GM18511 (cell line): ENCODE data around the gene EFS.
"Not testable (repeated sequence)": the region's sequence is repeated elsewhere in the genome, so short reads cannot be mapped to it uniquely, and the experiment has no call there.

Experiments used
- ATAC-seq: cut with Tn5 transposase; IDR thresholded peaks from one replicate; pipeline ENCODE4 v1.9.1; 2021; ENCODE audit warnings: mild to moderate bottlenecking, moderate library complexity; ENCODE audit not compliant: unreplicated experiment

Gene EFS

DNA sequence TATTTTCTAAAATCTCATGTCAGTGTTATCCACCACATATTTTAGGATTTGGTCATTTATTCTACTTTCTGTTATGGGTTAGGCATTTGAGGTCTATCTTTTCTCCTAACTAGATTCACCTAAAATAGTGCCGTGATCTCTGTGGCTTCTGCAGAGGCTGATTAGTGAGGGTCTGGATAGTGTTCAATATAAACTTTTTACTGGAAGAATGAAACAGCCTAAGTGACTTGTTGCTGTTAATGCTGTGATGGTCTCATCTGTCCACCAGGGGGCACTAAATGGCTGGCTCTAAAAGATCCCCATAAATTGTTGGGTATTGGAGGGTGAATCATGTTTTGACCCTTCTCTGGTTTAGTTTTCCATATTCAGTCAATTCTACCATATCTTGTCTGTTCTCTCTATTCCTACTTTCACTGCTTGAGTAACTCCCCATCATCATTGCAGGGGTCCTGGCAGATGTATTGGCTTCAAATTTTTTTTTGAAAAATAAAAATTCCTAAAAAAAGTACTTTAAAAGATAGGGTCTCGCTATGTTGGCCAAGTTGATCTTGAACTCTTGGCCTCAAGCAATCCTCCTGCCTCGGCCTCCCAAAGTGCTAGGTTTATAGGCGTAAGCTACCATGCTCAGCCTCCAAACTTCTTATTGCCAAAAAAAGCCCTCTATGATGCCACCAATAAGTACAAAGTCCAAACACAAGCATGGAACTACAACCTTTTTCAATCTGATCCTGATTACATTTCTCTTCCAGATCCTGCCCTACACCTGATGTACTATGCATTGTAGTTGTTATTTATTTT lies 36.8 kb downstream of the EFS start:
- ATAC-seq = no peak

DNA sequence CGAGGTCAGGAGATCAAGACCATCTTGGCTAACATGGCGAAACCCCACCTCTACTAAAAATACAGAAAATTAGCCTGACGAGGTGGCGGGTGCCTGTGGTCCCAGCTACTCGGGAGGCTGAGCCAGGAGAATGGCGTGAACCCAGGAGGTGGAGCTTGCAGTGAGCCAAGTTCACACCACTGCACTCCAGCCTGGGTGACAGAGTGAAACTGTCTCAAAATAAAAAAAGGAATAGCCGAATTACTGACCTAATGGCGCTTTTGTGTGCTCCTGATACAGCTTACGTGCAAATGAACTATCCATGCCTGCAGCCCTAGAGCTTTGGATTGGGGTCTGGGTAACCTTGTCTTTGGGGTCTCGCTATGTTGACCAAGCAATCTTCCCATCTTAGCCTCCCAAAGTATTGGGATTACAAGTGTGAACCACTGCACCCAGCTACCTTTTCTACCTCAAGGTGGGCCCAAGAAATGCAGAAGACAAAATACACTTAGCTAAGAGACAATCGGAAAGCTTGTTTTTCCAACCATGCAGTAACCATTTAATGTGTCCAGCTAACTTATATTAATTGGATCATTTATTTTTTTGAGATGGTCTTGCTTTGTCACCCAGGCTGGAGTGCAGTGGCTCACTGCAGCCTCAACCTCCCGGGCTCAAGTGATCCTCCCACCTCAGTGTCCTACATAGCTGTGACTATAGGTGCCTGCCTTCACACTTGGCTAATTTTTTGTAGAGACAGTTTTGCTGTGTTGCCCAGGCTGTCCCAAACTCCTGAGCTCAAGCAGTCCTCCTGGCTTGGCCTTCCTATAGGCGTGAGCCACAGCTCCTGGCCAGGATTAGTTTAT lies 38.3 kb downstream of the EFS start:
- ATAC-seq = no peak

DNA sequence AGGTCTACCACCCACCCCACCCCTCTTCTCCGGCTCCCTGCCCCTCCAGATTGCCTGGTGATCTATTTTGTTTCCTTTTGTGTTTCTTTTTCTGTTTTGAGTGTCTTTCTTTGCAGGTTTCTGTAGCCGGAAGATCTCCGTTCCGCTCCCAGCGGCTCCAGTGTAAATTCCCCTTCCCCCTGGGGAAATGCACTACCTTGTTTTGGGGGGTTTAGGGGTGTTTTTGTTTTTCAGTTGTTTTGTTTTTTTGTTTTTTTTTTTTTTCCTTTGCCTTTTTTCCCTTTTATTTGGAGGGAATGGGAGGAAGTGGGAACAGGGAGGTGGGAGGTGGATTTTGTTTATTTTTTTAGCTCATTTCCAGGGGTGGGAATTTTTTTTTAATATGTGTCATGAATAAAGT lies 39.2 kb downstream of the EFS start:
- ATAC-seq = not testable (repeated sequence)

DNA sequence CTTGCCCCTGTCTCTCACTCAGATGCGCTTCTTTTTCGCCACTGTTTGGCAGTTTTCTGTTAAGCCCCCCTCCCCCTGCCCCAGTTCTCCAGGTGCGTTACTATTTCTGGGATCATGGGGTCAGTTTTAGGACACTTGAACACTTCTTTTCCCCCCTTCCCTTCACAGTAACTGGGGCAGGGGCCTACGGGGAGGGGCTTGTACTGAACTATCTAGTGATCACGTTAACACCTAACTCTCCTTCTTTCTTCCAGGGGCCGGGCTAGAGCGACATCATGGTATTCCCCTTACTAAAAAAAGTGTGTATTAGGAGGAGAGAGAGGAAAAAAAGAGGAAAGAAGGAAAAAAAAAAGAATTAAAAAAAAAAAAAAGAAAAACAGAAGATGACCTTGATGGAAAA lies 40.0 kb downstream of the EFS start:
- ATAC-seq = no peak

DNA sequence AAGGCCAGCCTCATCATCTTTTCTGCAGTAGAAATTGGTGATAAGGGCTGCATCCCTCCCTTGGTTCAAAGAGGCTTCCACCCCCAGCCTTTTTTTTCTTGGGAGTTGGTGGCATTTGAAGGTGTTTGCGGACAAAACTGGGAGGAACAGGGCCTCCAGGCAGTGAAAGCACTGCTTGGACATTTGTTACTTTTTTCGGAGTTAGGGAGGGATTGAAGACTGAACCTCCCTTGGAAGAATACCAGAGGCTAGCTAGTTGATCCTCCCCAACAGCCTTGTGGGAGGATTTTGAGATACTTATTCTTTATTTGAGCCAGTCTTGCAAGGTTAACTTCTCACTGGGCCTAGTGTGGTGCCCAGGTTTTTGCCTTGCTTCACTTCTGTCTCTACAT lies 40.5 kb downstream of the EFS start:
- ATAC-seq = no peak

DNA sequence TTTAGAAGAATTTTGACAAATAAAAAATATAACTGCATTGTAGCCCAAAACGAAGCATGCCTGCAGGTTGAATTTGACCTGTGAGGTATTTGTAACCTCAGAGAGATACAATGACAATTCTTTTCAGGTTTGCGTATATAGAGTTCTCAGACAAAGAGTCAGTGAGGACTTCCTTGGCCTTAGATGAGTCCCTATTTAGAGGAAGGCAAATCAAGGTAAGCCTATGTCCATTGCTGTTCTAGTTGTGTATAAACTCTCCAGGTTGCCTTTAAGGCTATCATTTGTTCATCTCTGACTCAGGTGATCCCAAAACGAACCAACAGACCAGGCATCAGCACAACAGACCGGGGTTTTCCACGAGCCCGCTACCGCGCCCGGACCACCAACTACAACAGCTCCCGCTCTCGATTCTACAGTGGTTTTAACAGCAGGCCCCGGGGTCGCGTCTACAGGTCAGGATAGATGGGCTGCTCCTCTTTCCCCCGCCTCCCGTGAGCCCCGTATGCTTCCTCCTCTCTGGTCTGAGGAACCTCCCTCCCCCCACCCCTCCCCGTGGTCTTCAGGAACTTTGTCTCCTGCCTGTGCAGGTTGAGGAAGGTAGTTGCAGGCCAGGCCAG lies 41.0 kb downstream of the EFS start:
- ATAC-seq = no peak

DNA sequence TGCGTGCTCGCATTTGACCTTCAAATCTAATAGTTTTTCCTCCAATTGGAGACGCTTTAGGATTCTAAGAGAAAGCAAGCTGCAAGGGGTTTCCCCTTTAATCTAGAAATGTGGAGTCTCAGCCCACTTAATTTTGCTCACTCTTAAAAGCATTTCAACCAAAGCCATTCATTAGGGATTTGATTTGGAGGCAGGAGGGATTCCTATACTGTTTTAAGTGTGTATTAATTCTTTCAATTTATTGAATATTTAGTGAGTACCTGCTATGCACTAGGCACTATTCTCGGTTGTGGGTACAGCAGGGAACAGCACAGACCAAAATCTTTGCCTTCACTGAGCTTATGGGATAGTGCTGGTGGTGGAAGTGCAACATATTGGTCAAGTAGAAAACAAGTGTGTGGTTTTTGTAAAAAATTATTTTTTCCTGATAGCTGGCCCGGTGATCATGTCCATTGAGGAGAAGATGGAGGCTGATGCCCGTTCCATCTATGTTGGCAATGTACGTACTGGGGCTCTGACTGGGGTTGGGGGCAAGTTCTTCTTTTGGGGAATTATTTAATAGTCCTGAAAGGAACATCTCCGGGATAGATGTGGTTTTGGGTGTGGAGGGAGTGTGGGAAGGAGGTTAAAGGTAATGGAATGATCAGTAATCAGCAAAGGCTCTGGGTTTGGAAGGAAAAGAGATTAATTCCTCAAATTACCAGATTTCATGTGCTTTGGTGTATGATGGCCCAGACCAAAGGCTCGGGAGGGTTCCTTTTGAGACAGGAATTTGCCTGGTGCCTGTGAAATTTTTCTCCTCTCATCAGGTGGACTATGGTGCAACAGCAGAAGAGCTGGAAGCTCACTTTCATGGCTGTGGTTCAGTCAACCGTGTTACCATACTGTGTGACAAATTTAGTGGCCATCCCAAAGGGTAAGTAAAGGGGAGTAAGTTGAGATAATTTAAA lies 42.1 kb downstream of the EFS start:
- ATAC-seq = no peak

DNA sequence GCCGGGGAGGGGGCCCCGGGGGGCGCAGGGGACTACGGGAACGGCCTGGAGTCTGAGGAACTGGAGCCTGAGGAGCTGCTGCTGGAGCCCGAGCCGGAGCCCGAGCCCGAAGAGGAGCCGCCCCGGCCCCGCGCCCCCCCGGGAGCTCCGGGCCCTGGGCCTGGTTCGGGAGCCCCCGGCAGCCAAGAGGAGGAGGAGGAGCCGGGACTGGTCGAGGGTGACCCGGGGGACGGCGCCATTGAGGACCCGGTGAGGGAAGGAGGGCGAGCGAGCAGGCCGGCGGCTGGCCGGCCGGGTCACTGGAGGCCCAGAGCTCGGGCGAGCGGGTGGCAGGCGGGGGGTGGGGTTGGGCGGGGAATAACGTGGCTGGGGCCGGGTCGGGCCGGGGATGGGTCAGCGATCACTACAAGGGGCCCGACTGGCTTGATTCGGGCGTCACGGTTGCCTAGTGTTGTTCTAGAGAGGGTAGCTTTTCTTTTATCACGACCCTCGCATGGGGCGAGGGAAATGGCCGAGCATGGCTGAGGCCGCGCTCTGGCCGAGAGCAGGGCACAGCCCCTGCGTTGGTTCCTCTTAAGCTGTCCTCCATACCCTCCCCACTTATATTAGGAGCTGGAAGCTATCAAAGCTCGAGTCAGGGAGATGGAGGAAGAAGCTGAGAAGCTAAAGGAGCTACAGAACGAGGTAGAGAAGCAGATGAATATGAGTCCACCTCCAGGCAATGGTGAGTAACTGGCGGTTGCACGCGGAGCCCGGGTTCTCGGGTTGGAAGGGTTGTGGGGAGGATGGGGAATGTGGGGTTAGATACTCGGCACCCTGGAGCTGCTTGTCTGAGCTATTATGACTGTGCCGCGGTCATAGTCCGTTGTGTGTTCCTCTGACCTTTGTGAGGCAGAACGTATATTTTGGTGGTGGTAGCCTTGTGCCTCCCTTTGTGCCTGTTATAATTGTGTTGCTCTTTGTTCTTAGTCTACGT lies 43.1 kb downstream of the EFS start:
- ATAC-seq = peak; percentile 23

DNA sequence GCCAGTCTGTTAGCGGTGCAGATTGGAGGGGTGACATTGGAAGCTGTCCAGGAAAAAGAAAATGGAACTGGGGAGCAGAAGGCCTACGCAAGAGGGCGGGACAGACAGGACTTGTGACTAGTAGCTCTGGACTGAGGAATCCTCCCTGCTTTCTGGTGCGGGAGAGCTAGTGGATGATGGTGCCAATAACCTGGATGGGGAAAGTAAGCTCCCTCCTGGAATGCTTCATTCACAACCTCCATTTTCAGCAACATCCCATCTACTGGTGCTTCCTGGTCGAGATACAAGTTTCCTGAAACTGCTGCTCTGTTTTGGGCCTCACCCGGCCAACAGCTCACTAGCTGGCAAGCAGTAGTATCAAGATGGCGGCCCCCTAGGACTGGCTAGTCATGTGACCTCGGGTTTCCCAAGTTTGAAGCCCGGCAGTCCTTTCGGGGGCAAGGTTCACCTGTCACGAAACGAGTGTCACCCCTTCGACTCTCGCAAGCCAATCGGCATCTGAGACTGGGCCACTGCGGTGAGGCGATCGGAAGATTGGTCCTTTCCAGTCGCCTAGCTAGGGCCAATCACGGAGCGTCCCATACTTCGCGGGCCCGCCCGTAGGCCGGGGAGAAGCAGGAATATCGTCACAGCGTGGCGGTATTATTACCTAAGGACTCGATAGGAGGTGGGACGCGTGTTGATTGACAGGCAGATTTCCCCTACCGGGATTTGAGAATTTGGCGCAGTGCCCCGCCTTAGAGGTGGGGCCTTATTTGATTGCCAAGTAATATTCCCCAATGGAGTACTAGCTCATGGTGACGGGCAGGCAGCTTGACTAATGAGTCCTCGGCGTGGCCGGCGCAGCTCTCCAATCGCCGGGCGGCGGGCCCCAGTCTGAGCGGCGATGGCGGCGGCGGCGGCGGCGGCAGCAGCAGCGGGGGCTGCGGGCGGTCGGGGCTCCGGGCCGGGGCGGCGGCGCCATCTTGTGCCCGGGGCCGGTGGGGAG lies 44.1 kb downstream of the EFS start, which contains the start of gene PABPN1:
TSS of gene PABPN1 (plus strand) at position 874 of the 988 bp plus-strand sequence. CDS start at position 887, 13 bp downstream.
- ATAC-seq = peak; percentile 88

DNA sequence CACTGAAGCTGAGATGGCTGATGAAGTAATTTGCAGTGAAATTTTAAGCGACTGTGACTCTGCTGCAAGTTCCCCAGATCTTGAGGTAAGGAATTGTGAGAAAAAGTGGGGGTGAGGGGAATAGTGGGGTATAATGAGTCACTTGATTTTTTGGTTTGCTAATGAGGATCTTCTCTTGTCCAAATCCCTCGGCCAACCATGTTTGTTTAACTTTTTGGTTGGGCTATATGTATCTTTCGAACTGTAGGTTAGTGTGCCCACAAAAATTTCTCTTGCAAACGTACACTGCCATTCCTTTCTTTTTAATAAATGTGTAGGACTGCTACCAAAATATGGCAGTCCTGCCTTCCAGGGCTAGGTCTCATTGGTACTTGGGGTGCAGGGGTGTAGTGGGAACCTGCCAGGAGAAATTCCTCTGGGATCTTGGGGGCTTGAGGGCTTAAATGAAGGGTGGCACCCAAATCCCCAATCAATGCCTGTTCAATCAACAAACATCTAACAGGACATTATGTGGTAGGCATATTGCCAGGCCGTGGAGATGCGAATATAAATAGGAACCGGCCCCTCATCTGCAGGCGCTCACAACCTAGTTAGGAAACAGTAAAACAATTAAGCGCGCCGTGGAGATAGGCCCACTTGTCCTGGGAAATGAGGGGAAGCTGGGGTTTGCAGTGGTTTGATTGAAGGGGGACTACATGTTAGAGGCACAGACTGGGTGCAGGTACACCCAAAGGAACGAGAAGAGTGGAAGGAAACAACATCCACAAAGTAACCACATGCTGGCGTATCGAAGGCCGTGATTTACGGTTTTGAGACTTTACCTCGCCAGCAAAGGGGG lies 45.0 kb downstream of the EFS start:
- no peak for ATAC-seq

DNA sequence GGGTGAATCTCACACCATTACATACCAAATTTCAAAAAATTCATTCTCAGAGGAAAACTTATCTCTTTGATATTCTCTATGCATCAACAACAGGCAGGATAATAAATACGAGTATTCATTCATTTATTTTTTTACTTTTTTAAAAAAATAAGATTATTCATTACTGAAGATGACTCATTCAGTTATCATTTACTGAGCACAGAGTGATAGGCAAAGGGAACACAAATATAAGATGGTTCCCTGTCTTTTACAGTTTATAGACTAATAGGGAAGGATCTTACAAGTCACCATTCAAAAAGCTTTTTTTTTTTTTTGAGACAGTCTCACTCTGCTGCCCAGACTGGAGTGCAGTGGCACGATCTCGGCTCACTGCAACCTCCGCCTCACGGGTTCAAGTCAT lies 48.7 kb downstream of the EFS start:
- no peak for ATAC-seq

DNA sequence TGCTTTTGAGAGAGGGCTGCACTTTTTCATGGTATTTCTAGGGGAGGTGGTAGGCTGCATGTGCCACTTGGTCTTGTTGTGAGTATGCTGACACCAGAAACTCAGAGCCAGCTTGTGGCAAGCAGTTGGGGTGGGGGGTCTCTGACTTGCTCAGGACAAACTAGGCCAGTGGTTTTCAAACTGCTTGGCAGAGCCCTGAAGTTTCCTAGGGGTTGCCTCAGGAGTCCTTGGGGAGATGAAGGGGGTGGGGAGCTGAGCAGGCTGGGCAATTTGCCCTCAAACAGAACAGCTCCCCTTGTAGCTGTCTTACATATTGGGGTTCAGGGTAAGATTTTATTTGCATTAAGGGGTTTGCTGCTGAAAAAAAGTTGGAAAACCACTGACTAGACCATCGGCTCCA lies 54.4 kb downstream of the EFS start:
- ATAC-seq = no peak

DNA sequence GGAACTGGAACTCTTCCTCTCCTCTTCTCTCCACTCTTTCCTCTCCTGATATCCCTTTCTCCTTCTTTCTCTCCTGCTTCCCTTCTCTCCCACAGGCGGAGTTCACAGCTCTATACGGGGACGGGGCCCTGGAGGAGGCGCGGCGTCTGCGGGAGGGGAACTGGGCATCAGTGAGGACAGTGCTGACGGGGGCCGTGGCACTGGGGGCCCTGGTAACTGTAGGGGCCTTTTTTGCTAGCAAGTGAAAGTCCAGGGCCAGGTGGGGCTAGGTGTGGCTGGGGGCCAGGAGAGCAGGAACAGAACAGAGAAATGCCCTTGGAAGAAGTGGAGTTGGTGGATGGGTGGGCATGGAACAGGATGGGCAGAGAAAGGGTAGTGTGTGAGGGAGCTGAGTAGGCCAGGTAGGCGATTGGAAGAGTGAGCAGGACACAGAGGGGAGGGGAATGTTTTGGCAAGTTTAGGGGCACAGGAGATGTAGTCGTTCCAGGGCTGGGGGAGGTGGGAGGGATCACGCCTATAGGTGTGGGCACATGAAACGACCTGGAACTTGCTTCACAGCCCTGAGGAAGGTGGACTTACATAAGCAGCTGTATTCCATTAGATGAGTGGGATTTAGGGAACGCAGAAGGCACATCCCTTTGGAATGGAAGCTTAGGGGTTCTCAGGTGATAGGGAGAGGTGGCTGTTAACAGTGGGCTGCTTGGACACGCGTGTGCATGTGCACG lies 56.1 kb downstream of the EFS start:
- ATAC-seq = no peak

DNA sequence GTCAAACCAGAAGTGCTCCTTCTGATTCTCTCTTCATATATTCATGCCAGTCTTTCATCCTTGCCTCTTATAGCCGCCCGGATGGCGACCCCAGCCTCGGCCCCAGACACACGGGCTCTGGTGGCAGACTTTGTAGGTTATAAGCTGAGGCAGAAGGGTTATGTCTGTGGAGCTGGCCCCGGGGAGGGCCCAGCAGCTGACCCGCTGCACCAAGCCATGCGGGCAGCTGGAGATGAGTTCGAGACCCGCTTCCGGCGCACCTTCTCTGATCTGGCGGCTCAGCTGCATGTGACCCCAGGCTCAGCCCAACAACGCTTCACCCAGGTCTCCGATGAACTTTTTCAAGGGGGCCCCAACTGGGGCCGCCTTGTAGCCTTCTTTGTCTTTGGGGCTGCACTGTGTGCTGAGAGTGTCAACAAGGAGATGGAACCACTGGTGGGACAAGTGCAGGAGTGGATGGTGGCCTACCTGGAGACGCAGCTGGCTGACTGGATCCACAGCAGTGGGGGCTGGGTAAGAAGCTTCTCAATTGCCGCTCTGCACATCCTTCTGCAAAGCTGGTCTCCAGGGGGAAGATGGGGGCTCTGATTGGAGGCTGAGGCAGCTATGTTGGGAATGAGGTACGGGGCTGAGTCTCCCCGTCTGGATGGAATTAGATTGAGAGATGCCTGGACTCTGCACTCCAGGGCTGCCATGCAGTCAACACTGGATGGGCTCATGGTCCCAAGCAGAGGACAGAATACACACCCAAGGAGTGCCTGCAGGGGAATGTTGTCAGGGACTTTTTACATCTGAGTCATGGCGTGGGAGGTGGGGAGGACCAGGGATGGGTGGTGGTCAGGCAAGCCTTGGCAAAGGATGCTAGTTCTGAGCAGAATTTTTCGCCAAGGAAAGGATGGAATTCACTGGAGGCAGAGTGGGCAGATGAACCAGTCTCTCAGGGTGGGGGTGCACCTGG lies 57.0 kb downstream of the EFS start:
- no peak for ATAC-seq

DNA sequence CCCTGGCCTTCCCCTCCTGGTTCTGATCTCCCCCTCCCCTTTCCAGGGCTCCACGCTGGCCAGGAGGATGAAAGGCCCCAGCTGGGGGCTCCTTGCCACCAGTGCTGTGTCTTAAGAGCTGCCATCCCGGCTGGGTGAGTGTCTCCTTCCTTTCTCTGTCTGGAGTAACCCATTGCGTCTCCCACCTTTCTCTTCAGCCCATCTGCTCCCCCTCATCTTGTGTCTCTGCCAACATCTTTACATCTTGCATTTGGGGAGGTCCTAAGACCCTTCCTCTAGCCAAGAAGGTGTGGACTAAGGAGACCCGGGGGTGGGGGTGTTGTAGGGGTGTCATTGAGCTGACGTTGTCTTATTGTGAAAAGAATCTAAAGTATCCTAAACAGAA lies 57.8 kb downstream of the EFS start:
- ATAC-seq = no peak
